ENCODE results near the gene SFMBT2. TPM values are rescaled to one million over a fixed set of nuclear protein-coding genes. Genes with fewer than 3 reads are reported as not detected.

Gene SFMBT2
- total RNA-seq, 3 donors from 2014 or later (not counting 1 experiment from before 2014, with no cell fraction given): 50.4 to 70.4 (median 52.2) TPM

GRCh38 chr10:7411671-7412128, 866 bp upstream of the SFMBT2 start:
- Histone ChIP-seq H3K4me3 (ENCODE audit: low read length) (peak overlapping the region; percentile 87), H3K27me3 (ENCODE audit: control insufficient read depth, insufficient read depth, low read length) (peaks cover 13% of the 10 kb centered on the region), H3K4me1 (ENCODE audit: control insufficient read depth, insufficient read depth, low read length) (peaks cover 46% of the 10 kb centered on the region), H3K9me3 (ENCODE audit: control insufficient read depth, insufficient read depth, low read length) (no peaks in the 10 kb centered on the region), H3K27ac (ENCODE audit: low read length) (no peak overlapping the region), H3K36me3 (ENCODE audit: control insufficient read depth, insufficient read depth, low read length) (no peaks in the 10 kb centered on the region)
- WGBS (ENCODE audit: insufficient coverage): 6% methylated on average over 38 of the region's 38 CpGs
- intact Hi-C loops (cut with micrococcal nuclease): loop anchor here (10.0 kb wide), 2 partner anchors 377 to 997 kb away; no protein-coding TSS in a partner anchor
- TF ChIP-seq CTCF (IDR thresholded peaks at IDR 0.05): no peak
- Mint-ChIP-seq H3K27me3 (ENCODE audit: low read depth in 2 of 2) (peaks cover 0 to 14% of the 10 kb centered on the region in 2 donors), H3K27ac (peak overlapping the region in 1 of 2 donors; percentile 95), H3K9me3 (no peaks in the 10 kb centered on the region), H3K4me3 (peak overlapping the region; percentile 98), H3K36me3 (no peaks in the 10 kb centered on the region), H3K4me1 (peaks cover 35 to 50% of the 10 kb centered on the region in 2 donors)
- ATAC-seq (no peak), DNase-seq (peak; percentile 29 to 62)

- no peak for TF ChIP-seq CTCF (IDR thresholded peaks at IDR 0.05)
- H3K36me3 ChIP-seq (ENCODE audit: control insufficient read depth, insufficient read depth, low read length): no peaks in the 10 kb centered on the region
- peak overlapping the region; percentile 87 for H3K4me3 ChIP-seq (ENCODE audit: low read length)
- Mint-ChIP-seq H3K36me3 (no peaks in the 10 kb centered on the region), H3K9me3 (no peaks in the 10 kb centered on the region), H3K4me1 (peaks cover 48 to 63% of the 10 kb centered on the region in 2 donors), H3K27ac (peak overlapping the region; percentile 87 to 95), H3K27me3 (ENCODE audit: low read depth in 2 of 2) (peaks cover 0 to 14% of the 10 kb centered on the region in 2 donors), H3K4me3 (peak overlapping the region; percentile 98)
- peaks cover 13% of the 10 kb centered on the region for H3K27me3 ChIP-seq (ENCODE audit: control insufficient read depth, insufficient read depth, low read length)
- no peak overlapping the region for H3K27ac ChIP-seq (ENCODE audit: low read length)
- DNase-seq: peak; percentile 23 to 47
- peak in 2 of 3 donors; percentile 6 to 10 for ATAC-seq
- WGBS (ENCODE audit: insufficient coverage): 0% methylated on average over 43 of the region's 43 CpGs
- peaks cover 48% of the 10 kb centered on the region for H3K4me1 ChIP-seq (ENCODE audit: control insufficient read depth, insufficient read depth, low read length)
- intact Hi-C loops (cut with micrococcal nuclease): loop anchor here (10.0 kb wide), 2 partner anchors 376 to 996 kb away; no protein-coding TSS in a partner anchor
- H3K9me3 ChIP-seq (ENCODE audit: control insufficient read depth, insufficient read depth, low read length): no peaks in the 10 kb centered on the region
Observed at GRCh38 chr10:7410301-7410861, 453 bp downstream of the SFMBT2 start.

GRCh38 chr10:7409732-7410168, 1.1 kb downstream of the SFMBT2 start:
- ATAC-seq (peak; percentile 8 to 19 (median 15)), DNase-seq (no peak)
- Histone ChIP-seq H3K27me3 (ENCODE audit: control insufficient read depth, insufficient read depth, low read length) (peaks cover 13% of the 10 kb centered on the region), H3K9me3 (ENCODE audit: control insufficient read depth, insufficient read depth, low read length) (no peaks in the 10 kb centered on the region), H3K27ac (ENCODE audit: low read length) (peak overlapping the region; percentile 24), H3K4me1 (ENCODE audit: control insufficient read depth, insufficient read depth, low read length) (peaks cover 48% of the 10 kb centered on the region), H3K4me3 (ENCODE audit: low read length) (peak overlapping the region; percentile 87), H3K36me3 (ENCODE audit: control insufficient read depth, insufficient read depth, low read length) (no peaks in the 10 kb centered on the region)
- intact Hi-C loops (cut with micrococcal nuclease): loop anchor here (1.0 to 10.0 kb wide), 6 partner anchors 147 to 995 kb away; no protein-coding TSS in a partner anchor
- no peaks in the 10 kb centered on the region for H3K36me3 Mint-ChIP-seq
- H3K4me1 Mint-ChIP-seq: peaks cover 54 to 70% of the 10 kb centered on the region in 2 donors
- H3K9me3 Mint-ChIP-seq: no peaks in the 10 kb centered on the region
- 0% methylated on average over 15 of the region's 15 CpGs for WGBS (ENCODE audit: insufficient coverage)
- TF ChIP-seq CTCF (IDR thresholded peaks at IDR 0.05): no peak
- peak overlapping the region; percentile 98 for H3K4me3 Mint-ChIP-seq
- peaks cover 0 to 14% of the 10 kb centered on the region in 2 donors for H3K27me3 Mint-ChIP-seq (ENCODE audit: low read depth in 2 of 2)
- peak overlapping the region; percentile 87 to 95 for H3K27ac Mint-ChIP-seq

All from natural killer cell (primary cell).